K562 (cell line): ENCODE measurements around the gene CDK5R2. TPM values are rescaled to one million over a fixed set of nuclear protein-coding genes. Genes with fewer than 3 reads are reported as not detected.

Source experiments
- ARHGAP35 ChIP-seq: fragments of 450-650 bp; IDR thresholded peaks from 2 replicates; pipeline ENCODE4 v1.6.1; 2018; ENCODE audit not compliant: partially characterized antibody
- CXXC5 ChIP-seq: fragments of 250-450 bp; sonication (Bioruptor Pico); IDR thresholded peaks from 2 replicates; pipeline ENCODE4 v1.8.0; 2022; ENCODE audit warnings: inconsistent platforms, mild to moderate bottlenecking, moderate library complexity
- DLX4 ChIP-seq: fragments of 250-450 bp; sonication (Bioruptor Pico); IDR thresholded peaks from 2 replicates; pipeline ENCODE4 v1.6.1; 2021; ENCODE audit warnings: mild to moderate bottlenecking
- FOXK2 ChIP-seq, 2 experiments: fragments of 450-650 bp; IDR thresholded peaks in 1 of 2; conservative IDR thresholded peaks in 1 of 2; 2 replicates each; pipeline ENCODE4 v1.6.1; 2016; ENCODE audit warnings: low read depth in 2 of 2, mild to moderate bottlenecking in 1 of 2
- FOXP1 ChIP-seq: sonication (generic); formaldehyde crosslinking; IDR thresholded peaks from 2 replicates; pipeline ENCODE4 v1.8.0; 2022; ENCODE audit warnings: mild to moderate bottlenecking, missing genetic modification reagents
- KDM2B ChIP-seq: fragments of 250-450 bp; sonication (Bioruptor Pico); IDR thresholded peaks from 2 replicates; pipeline ENCODE4 v1.8.0; 2021; ENCODE audit warnings: mild to moderate bottlenecking, moderate library complexity
- MTA1 ChIP-seq: fragments of 450-650 bp; IDR thresholded peaks from 2 replicates; pipeline ENCODE4 v1.6.1; 2017; ENCODE audit warnings: borderline replicate concordance
- NFE2L1 ChIP-seq: fragments of 450-650 bp; IDR thresholded peaks from 2 replicates; pipeline ENCODE4 v1.6.1; 2016; ENCODE audit warnings: missing genetic modification characterization, low read depth, mild to moderate bottlenecking, missing compliant biosample characterization, moderate library complexity, borderline replicate concordance
- PKNOX1 ChIP-seq: fragments of 450-650 bp; IDR thresholded peaks from 2 replicates; pipeline ENCODE4 v1.6.1; 2016
- RBM15 ChIP-seq: fragments of 200-400 bp; formaldehyde crosslinking; IDR thresholded peaks from 2 replicates; pipeline ENCODE4 v1.6.1; 2018; ENCODE audit warnings: mild to moderate bottlenecking, low read length, moderate library complexity; ENCODE audit not compliant: insufficient read depth
- RBM17 ChIP-seq: fragments of 200-400 bp; formaldehyde crosslinking; IDR thresholded peaks from 2 replicates; pipeline ENCODE4 v1.6.1; 2017; ENCODE audit warnings: low read depth, mild to moderate bottlenecking, low read length, borderline replicate concordance
- SP2 ChIP-seq: IDR thresholded peaks from 2 replicates; pipeline ENCODE4 v1.6.1; 2011; ENCODE audit warnings: mild to moderate bottlenecking, low read depth, low read length, moderate library complexity; ENCODE audit not compliant: poor library complexity, severe bottlenecking; ENCODE audit errors: extremely low read depth
- SRF ChIP-seq, 2 experiments: fragments of 250-450, 450-650 bp in 1 of 2; sonication (Bioruptor Pico) in 1 of 2; sonication (generic) in 1 of 2; formaldehyde crosslinking; IDR thresholded peaks; 2 replicates each; pipeline versions ENCODE4 v1.5.0 to v1.5.1; 2020 to 2022; ENCODE audit warnings: mild to moderate bottlenecking in 1 of 2, missing genetic modification reagents in 1 of 2
- TEAD1 ChIP-seq, 2 experiments: fragments of 450-650 bp in 1 of 2; sonication (generic) in 1 of 2; formaldehyde crosslinking; IDR thresholded peaks; 2 replicates each; pipeline versions ENCODE4 v1.4.0 to v1.8.0; 2020 to 2022; ENCODE audit warnings: mild to moderate bottlenecking in 2 of 2, missing genetic modification reagents in 1 of 2
- ZBTB43 ChIP-seq: sonication (generic); formaldehyde crosslinking; IDR thresholded peaks from 2 replicates; pipeline ENCODE4 v1.8.0; 2023; ENCODE audit warnings: mild to moderate bottlenecking, missing genetic modification reagents
- ZNF696 ChIP-seq: fragments of 250-450 bp; sonication (Bioruptor Pico); conservative IDR thresholded peaks from 2 replicates; pipeline ENCODE4 v1.4.0; 2020; ENCODE audit warnings: mild to moderate bottlenecking, moderate library complexity
- ZNF699 ChIP-seq: fragments of 250-450 bp; sonication (Bioruptor Pico); IDR thresholded peaks from 2 replicates; pipeline ENCODE4 v1.8.0; 2021; ENCODE audit warnings: mild to moderate bottlenecking, moderate library complexity; ENCODE audit not compliant: insufficient replicate concordance
- ZNF766 ChIP-seq: fragments of 200-800 bp; sonication (Bioruptor generic); conservative IDR thresholded peaks from 2 replicates; pipeline ENCODE4 v1.6.1; 2016; ENCODE audit warnings: missing genetic modification characterization, missing compliant biosample characterization
- polyA plus RNA-seq, 8 experiments: library from polyadenylated mRNA; depleted of rRNA in 4 of 8; stranded (reverse) in 5 of 8; unstranded in 3 of 8; fragments of >200 nt; fragmentation: Nextera tagmentation in 2 of 8; fragmentation: Illumina TruSeq in 1 of 8; extraction: Ambion mirVana in 2 of 8; extraction: Trizol in 1 of 8; gene quantifications; 2 replicates each; pipeline versions ENCODE4 v1.2.1 to v1.2.3, GENCODE V29; 2011 to 2014; ENCODE audit warnings: inconsistent platforms in 1 of 8, missing spikeins in 1 of 8
- total RNA-seq, 7 experiments: library from RNA; depleted of rRNA in 6 of 7; stranded (reverse); fragments of >200 nt in 6 of 7; fragmentation: Illumina TruSeq in 2 of 7; extraction: Trizol in 2 of 7; gene quantifications; 2 replicates each; pipeline versions ENCODE4 v1.2.1 to v1.2.3, GENCODE V29; 2011 to 2021; ENCODE audit warnings: low replicate concordance in 1 of 7
- TF ChIP-seq, protein P1 (sequence below): IDR thresholded peaks from 2 replicates; pipeline ENCODE4 v1.6.1; 2011; ENCODE audit warnings: borderline replicate concordance, low read depth, mild to moderate bottlenecking, moderate library complexity, low read length; ENCODE audit not compliant: insufficient read depth, poor library complexity, severe bottlenecking
- TF ChIP-seq, protein P2 (sequence below), 2 experiments: IDR thresholded peaks; 2 replicates each; pipeline ENCODE4 v1.6.1; 2011; ENCODE audit warnings: borderline replicate concordance in 1 of 2, control low read depth in 1 of 2, low read depth in 1 of 2, low read length in 1 of 2, mild to moderate bottlenecking in 1 of 2, mixed read lengths in 1 of 2, moderate library complexity in 1 of 2; ENCODE audit not compliant: insufficient read depth in 1 of 2, insufficient read length in 1 of 2, poor library complexity in 1 of 2, severe bottlenecking in 1 of 2; ENCODE audit errors: extremely low read depth in 1 of 2

The CDK5R2 gene
- total and polyA plus RNA-seq, 9 of the 15 experiments (the other 6 are each of a cell fraction or from before 2014, with no cell fraction given): 0.09 TPM; not detected in 8

- no peak for TF ChIP-seq ZNF699
- TF ChIP-seq, protein P1, sequence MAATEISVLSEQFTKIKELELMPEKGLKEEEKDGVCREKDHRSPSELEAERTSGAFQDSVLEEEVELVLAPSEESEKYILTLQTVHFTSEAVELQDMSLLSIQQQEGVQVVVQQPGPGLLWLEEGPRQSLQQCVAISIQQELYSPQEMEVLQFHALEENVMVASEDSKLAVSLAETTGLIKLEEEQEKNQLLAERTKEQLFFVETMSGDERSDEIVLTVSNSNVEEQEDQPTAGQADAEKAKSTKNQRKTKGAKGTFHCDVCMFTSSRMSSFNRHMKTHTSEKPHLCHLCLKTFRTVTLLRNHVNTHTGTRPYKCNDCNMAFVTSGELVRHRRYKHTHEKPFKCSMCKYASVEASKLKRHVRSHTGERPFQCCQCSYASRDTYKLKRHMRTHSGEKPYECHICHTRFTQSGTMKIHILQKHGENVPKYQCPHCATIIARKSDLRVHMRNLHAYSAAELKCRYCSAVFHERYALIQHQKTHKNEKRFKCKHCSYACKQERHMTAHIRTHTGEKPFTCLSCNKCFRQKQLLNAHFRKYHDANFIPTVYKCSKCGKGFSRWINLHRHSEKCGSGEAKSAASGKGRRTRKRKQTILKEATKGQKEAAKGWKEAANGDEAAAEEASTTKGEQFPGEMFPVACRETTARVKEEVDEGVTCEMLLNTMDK: no peak
- TF ChIP-seq PKNOX1: peak; percentile 83
- no peak for TF ChIP-seq MTA1
- TF ChIP-seq KDM2B (CRISPR knock-in tag): no peak
- TF ChIP-seq ZNF696: no peak
- TF ChIP-seq FOXP1 (CRISPR knock-in tag): peak; percentile 45; the same call in 1 of the 2 replicates
- peak in 1 of 2 experiments; percentile 65; a peak in 1 of 4 replicates for TF ChIP-seq SRF (CRISPR knock-in tag; IDR thresholded peaks at IDR 0.05)
- TF ChIP-seq TEAD1 (CRISPR knock-in tag; IDR thresholded peaks at IDR 0.05): peak in 1 of 2 experiments; percentile 48; a peak in 1 of 4 replicates
- peak; percentile 41; the same call in 1 of the 2 replicates for TF ChIP-seq CXXC5
- no peak for TF ChIP-seq RBM15
- no peak for TF ChIP-seq FOXK2 (conservative IDR thresholded peaks at IDR 0.05 in 1 of 2, IDR thresholded peaks at IDR 0.05 in 1 of 2; ENCODE audit: low read depth in 2 of 2)
- no peak for TF ChIP-seq SP2
- TF ChIP-seq, protein P2, sequence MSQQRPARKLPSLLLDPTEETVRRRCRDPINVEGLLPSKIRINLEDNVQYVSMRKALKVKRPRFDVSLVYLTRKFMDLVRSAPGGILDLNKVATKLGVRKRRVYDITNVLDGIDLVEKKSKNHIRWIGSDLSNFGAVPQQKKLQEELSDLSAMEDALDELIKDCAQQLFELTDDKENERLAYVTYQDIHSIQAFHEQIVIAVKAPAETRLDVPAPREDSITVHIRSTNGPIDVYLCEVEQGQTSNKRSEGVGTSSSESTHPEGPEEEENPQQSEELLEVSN (IDR thresholded peaks at IDR 0.05; ENCODE audit: borderline replicate concordance in 1 of 2, extremely low read depth in 1 of 2, insufficient read depth in 1 of 2, insufficient read length in 1 of 2, low read depth in 1 of 2, low read length in 1 of 2, poor library complexity in 1 of 2, severe bottlenecking in 1 of 2): no peak
- no peak for TF ChIP-seq ARHGAP35
- TF ChIP-seq RBM17: no peak
- no peak for TF ChIP-seq DLX4 (CRISPR knock-in tag)
- TF ChIP-seq NFE2L1 (tag): no peak
- no peak for TF ChIP-seq ZBTB43 (CRISPR knock-in tag)
- peak; percentile 45; the same call in 1 of the 2 replicates for TF ChIP-seq ZNF766 (CRISPR knock-in tag)
Observed at GRCh38 chr2:218962859-218963492, 3.5 kb downstream of the CDK5R2 start (continued).
